Retina (tissue), 1 donor: ENCODE measurements around the gene CCDC78.

Source experiments
- DNase-seq: peaks from one replicate; pipeline ENCODE4 v3.0.0-alpha.2; 2016

Gene CCDC78

DNA sequence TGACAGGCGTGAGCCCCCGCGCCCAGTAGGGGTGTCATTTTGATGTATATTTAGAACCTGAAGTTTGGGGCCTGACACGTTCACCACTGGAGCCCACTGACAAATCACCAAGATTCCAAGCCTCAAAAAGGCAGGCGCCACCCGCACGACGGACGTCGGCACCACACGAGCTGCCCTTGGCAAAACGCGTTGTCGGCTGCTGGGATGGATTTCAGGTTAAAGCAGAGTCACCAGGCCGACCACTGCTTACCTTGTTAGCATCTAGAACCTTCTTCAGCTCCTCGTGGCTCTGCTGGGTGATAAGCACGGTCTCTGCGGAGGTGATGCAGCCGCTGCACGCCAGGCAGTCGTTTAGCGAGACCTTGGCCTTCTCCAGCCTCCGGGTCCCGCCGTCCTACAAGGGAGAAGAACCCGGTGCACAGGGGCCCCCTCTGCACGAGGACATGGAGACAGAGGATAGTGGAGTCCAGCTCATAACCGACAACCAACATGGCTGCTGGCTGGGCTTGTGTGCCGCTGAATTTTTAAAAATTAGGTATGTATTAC lies 10.8 kb upstream of the CCDC78 start:
- DNase-seq = no peak

DNA sequence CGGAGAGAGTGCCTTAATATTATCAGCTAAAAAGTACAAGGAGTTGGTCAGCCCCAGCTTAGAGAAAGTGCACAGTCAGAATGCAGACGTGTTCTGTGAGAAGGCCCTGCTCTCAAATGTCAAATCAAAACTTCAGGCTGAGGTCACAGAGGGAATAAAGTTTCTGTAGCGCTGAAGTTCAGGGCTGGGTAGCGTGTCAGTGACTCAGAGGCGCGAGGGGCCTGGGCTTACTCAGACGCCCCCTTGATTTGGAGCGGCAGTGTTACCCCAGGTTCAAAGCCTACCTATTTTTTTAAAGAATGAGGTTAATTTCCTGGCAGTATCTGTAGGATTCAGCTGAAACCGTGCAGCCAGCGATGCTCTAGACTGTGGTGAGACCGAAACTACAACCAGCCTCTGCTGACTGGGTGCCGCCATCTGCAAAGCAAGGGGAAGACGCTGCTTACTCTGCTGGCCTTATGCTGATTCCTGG lies 9.8 kb upstream of the CCDC78 start:
- DNase-seq = no peak

DNA sequence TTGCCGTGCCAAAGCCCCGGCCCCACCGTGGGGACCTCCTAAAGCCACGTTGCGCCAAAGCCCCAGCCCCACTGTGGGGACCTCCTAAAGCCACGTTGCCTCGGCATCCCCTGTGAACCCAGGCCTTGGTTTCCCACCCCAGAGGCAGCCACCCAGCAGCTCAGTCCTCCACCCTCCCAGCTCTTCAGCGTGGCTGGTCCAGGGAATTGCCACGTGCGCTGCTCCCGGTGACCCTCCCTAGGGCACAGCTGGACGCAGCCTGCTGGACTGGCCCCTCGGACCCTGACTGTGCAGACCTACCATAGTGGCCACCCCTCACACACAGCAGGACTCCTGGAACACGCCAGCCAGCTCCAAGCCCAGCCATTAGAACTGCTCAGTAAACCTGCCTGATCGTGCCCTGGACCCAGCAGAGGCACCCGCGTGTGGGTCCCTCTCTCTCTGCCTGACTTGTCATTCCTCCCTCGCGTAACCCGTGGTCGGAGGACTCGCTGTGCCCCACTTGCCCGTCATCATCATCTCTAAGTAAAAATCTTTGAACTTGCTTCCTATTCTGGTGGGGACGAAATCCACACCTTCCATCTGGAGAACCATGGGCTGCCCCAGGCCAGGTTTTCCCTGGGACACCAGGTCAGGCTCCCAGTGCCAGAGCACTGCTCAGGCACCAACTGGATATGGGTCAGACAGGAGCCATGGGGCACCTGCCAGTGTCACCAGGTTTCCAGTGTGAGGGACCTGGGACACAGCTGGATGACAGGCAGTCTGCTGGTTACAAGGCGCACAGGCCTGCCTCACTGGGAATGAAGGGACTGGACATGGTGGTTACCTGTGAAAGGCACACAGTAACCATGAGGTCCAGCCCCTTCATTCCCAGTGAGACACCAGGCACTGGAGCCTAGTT lies 9.0 kb upstream of the CCDC78 start:
- DNase-seq = no peak

DNA sequence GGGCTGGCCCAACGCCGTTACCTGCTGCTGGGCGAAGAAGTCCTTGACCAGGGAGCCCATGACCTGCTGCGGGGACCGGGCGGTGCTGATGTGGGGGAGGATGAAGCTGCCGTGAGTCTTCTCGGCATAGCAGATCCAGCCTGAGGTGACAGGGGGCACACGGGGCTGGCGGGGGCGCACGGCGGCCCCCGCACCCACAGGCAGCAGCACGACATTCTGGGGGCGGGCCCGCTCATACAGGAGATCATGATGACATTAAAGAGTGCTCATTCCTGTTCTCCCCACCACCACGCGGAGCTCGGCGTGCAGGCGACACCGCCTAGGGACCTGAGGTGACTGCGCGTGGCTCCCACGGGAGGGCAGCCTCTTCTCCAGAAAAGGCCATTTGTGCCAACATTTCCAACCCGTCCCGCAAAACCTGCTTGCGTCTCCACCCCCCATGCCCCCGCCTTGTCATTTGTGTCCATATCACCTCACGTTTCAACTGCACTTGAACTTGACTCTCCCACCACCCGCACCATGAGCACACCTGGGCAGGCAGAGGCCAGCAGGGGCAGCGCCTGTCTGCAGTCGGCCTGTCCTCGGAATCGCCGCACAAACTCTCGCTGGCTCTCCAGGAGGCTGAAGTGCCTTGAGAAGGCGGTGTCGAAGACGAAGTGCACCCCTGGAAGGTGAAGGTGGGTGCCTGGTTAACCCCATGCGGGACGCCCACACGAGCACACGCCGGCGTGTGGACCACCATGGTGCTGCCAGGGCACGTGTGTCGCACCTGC lies 8.2 kb upstream of the CCDC78 start:
- no peak for DNase-seq

DNA sequence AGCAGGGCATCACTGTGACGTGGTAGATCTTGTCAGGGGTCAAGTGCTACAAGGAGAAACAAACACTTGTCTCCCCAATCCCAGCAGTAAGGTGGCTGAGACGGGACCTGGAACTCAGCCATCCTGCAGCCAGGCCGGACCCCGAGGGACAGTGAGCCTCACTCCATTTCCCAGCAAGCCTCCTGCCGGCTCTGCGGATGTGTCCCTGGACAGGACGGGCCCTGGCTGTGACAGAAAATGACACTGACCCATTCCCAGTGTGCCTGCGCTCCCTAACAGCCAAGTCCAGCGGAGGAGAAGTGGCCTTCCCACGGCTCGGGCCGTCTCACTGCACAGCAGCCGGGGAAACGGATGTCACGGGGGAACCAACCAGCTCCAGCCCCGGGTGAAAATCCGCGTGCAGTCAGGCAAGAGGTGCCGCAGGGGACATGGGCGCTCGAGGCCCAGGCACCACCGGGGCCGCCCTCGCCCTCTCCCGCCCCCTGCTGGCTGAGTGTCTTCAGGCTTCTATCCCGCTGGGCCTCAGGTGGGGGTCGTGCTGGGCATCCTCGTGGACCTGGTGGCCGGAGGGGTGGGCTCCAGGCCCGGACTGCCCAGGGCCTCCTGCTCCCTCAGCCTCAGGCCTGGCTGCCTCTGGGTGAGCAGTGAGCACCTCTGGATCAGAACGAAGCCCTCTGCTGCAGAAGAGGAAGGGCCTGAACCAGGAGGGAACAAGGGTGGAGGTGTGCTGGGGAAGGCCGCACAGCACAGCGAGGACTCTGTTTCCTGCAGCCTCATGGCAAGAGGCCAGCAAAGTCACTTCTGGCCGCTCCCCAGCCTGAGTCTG lies 7.4 kb upstream of the CCDC78 start:
- peak; percentile 9 for DNase-seq

DNA sequence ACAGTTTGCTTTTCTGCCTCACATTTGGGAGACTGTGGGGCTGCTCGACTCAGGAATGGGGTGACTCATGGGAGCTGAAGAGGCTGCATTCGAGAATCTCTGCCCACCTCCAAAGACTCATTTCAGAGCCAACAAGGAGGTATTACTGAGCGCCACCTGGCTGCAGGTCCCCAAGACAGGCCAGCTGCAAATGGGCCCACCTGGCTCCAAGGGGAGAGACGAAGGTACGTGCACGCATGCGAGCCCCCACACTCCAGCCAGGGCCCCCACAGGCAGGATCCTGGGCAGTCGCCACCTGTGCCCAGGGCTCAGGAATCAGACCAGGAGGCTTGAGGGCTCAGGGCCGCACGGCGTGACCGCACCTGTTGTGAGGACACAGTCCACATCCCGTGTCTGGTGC lies 6.7 kb upstream of the CCDC78 start:
- no peak for DNase-seq

DNA sequence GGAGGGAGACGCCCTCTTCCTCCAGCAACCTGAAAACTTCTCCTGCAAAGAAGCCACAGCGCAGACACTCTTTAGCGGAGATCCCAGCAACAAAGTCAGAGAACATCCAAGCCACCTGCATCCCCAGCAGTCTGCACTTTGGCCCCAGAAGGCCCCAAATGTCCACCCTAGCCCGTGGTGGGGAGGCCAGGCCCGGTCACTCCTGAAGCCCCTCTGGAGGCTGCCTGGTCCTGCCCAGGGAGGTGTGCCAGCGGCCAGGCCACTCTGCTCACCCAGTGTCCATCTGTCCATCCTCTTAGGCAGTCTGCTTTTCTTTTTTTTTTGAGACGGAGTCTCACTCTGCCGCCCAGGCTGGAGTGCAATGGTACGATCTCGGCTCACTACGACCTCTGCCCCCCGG lies 6.1 kb upstream of the CCDC78 start:
- DNase-seq = no peak

DNA sequence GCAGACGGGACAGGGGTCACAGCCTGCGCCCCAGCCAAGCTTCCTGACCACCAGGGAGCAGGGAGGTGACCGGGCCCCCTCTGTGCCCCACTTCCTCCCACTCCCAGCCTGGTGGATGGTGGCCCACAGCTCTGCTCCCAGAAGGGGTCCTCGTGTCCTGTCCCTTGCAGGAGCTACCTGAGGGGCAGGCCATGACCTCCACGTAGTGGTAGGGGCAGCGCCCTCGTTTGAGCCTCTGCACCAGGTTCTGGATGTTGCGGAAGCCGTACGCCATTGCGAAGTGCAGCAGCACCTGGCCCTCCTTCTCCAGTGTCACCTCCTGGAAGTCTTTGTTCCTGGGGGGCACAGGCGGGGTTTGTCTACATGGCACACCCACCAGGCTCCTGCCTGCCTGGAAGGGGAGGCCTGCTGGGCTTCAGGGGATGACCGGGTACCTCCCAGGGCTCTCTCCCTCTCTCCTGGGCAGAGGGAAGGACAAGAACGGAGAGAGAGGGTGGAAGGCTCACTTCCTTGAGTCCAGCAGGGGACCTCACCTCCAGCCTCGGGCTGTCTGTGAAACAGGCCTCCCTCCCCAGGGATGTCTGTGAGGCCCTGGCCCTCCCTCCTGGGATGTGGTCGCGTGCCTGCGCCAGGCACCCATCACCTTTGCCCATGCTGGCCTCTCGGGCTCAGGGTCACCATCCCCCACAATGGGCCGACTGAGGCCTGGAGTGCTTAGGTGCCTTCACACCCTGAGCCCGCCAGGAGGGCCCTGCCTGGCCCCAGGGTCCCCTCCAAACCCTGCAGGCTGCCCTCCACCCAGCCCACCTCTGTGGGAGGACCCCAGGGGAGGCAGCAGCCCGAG lies 4.6 kb upstream of the CCDC78 start:
- no peak for DNase-seq

DNA sequence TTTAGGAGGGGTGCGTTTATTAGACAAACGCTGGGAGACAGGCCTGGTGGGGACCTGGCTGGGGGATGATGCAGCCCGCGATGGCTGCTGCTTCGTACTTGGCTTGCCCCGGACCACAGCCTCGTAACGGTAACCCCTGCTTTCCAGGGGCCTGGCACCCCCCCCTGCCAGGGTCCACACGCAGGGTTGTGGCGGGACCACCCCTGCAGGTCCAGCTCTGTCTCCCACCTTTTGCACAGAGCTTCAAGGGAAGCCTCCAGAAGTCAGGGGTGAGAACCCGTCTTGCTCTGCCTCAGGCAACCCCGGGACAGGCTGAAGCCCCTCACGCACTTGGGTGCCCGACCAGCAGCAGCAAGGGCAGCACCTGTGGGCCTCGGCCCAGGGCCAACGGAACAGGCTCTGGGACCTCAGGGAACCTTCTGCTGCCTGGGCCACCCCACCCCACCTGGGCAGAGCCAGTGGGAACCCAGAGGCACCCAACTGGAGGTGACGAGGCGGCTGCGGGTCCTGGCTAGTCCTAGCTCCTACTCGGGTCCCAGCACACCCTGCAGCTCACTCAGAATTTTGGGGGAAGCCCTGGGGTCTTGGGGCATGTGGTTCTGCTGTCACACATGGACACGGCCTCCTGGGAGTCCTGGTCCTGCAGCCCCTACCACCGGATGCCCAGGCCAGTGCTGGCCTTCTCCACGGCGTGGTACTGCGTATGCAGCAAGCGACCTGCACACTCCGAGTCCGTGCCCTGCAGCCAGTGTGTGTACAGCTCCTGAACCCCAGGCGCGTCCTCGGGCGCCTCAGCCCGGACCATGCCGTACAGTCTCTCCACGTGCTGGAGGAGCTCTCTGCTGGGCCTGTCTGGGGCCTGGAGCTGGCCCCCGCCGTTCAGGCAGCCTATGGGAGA lies 3.8 kb upstream of the CCDC78 start:
- no peak for DNase-seq

DNA sequence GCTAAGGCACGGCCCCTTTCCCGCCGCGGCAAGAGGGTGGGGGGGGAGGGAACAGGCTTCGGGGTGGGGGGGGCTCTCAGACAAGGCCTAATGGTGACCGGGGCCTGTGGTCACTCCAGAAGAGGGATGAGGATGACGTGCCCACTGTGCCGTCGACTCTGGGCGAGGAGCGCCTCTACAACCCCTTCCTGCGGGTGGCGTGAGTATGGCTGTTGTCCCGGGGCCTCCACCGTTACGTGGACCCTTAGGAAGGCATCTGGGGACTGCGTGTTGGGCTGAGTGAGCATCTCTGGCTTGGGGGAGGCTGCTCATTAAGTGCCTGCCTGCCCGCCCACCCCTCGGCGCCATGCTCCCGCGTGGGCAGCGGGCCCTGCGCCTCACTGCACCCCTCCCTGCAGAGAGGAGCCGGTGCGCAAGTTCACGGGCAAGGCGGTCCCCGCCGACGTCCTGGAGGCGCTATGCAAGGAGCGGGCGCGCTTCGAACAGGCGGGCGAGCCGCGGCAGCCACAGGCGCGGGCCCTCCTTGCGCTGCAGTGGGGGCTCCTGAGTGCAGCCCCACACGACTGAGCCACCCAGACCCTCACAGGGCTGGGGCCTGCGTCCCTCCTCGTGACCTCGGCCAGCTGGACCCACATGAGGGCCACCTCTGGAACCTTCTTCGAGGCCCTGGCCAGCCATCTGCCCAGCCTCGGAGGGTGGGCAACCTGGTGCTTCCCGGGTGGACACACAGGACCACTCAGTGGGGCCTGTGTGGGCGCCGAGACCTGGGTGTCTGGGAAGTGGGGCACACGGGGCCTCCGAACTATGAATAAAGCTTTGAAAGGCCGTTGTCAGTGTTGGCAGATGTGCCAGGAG lies 2.9 kb upstream of the CCDC78 start:
- peak; percentile 12 for DNase-seq

DNA sequence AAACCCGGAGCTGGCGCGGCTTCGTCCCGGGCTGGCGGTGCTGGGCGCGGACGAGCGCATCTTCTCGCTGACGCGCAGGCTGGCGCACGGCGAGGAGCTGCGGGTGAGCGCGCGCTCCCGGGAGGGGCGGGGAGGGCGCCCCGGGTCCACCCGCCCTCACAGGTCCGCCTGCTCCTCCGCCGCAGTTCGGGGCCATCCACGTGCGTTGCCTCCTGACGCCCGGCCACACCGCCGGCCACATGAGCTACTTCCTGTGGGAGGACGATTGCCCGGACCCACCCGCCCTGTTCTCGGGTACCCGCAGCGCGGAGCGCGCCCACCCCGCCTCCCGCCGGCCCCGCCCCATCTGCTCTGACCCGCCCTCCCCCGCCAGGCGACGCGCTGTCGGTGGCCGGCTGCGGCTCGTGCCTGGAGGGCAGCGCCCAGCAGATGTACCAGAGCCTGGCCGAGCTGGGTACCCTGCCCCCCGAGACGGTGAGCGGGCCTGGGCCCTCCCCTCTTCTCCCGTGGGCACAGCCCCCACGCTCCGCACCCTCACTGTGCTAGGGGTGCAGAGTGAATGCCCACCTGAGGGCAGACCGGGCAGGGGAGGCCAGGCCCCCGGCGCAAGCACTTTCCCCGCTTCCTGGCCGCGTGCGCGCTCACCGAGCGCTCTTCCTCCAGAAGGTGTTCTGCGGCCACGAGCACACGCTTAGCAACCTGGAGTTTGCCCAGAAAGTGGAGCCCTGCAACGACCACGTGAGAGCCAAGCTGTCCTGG lies 2.1 kb upstream of the CCDC78 start:
- peak; percentile 64 for DNase-seq

DNA sequence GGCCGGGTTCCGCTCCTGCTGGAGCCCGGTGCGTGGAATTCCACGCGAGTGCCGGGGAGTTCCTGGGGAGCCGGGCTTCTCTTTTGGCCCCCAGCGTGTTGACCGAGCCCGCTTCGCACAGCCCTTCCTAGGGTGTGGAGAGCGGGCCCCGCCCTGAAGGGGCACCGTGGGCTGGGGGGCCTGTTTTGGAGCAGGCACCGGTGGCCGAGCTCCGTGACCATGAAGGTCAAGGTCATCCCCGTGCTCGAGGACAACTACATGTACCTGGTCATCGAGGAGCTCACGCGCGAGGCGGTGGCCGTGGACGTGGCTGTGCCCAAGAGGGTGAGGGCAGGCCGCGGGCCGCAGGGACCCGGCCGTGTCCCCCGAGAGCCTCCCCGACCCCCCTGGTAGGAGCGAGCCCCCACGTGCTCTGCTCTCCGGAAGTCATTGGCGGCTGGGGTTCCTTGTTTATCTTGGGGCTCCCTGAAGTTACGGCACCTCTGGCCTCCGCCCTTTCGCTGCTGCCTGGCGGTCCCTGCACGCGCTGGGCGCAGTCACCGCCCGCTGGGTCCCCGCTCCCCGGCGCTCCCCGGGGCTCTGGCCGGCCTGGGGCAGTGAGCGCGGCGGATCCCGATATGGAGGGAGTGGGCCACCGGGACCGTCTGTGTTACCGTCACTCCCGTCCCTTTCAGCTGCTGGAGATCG lies 1.2 kb upstream of the CCDC78 start:
- peak; percentile 63 for DNase-seq

DNA sequence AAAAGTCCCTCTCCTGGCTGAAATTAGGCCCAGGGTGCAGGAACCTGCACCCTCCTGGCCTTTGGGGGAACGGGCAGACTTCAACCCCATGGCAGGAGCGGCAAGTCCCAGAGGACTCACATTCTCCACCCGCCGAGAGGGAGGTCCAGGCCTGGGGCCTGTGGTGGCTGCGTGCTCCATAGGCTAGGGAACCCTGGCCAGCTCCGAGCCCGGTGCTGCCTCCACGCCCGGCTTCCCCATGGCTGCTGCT lies 130 bp downstream of the CCDC78 start:
- DNase-seq = no peak

DNA sequence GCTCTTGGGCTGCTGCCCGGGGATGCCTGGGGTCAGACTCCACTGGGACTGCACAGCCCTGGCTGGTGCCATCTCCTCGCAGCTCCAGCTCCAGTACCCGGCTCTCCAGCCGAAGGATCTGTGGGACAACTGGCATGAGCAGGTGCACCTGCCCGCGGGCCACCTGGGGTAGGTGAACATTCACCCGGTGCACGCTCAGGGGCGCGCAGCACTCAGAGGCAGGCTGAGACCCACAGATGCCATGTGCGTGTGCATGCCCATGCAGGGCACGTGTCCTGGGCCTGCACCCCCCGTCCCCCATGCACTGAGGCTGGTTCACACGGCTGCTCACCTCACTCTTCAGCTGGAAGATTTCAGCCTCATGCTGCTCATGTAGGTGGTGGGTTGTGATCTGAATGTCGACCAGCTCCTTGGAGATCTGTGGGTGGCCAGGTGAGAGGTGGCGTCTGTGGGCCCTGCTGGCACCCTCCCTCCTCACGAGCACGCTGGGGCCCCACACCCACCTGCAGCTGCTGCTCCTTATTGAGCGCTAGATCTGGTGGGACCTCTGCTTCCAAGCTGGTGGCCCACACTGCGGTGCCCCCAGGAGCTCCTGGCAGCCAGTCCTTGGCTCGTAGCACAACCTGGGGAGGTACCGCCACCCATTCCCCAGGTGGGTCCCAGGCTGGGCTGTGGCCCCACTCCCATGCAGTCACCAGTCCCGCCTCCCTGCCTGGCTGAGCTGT lies 618 bp downstream of the CCDC78 start:
- peak; percentile 16 for DNase-seq

DNA sequence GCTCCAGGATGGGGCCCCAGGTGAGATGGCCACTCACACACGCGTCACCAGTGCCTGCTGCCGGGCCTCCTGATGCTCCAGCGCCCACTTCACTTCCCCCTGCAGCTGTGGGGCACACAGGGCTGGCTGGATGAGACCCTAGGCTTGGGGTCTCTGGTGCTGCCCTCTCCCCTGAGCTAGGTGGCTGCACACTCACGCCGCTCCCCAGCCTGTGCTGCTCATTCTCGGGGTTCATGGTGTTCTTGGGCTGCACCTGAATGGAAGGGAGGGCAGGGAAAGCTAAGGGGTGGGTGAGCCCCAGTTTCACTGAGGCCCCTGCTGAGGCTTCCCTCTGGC lies 1.2 kb downstream of the CCDC78 start:
- no peak for DNase-seq

DNA sequence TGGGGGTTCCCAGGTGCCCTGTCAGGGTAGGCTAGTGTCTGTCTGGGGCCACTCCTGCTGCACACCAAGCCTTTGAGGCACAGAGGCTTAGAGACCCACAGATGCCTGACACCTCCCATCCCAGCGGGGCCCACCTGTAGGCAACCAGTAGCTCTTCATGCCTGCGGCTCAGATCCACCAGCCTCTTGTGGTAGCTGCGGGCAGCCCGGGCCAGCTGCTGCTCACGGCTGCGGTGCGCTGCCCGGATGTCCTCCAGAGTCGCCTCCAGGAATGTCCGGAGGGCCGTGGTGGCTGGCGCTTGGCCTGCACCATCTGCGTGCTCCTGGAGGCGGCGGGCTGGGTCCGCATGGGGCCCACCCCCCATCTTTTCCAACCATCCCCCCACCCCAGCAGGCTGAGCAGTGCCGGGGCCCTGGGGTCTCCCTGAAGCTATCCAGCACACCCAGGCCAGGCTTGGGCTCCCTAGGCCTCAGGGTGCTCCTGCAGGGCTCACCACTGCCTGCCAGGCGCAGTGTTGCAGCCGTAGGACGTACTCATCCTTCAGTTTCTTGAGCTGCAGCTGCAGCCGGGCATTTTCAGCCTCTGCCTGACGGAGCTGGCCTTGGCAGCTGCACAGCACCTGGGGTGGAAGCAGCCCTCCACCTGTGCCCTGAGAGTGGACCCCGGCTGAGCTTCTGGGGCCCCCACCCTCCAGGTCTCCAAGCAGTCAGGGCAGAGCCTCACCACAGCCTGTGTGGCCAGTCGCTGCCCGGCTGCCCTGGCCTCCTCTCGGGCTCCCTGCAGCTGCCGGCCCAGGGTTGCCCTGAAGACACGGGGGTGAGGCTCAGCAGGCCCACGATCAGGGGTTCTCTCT lies 1.8 kb downstream of the CCDC78 start:
- DNase-seq = no peak

DNA sequence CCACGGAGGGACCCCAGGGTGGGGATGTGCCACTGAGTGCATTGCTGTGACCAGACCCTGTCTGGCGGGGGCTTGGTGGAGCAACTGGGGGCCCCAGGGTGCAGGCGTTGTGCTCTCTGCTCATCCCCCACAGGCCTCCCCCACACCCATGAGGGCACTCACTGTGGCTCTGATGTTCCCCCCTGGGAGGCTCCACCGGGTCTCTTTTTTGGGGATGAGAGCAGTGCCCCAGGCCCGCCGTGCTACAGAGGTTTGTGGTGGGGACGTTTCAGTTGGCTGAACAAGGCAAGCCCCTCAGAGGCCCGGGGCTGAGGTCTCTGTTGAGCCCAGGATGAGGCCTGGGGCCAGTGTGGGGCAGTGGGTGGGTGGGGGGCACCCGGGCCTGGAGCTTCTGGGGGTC lies 2.5 kb downstream of the CCDC78 start:
- no peak for DNase-seq
